Osteocyte (in vitro differentiated cells): Measurements from ENCODE around the gene KCNA3. TPM values are rescaled to one million over a fixed set of nuclear protein-coding genes. Genes with fewer than 3 reads are reported as not detected.

ENCODE experiments used
- DNase-seq: peaks from one replicate; pipeline ENCODE4 v3.0.0; 2021; ENCODE audit warnings: mixed read lengths; ENCODE audit not compliant: unreplicated experiment; ENCODE audit errors: extremely low spot score
- H3K27ac Mint-ChIP-seq: one replicate; pipeline ENCODE4 v1.8.0; 2021; ENCODE audit warnings: mild to moderate bottlenecking, mixed read lengths; ENCODE audit not compliant: unreplicated experiment
- H3K27me3 Mint-ChIP-seq: one replicate; pipeline ENCODE4 v1.8.0; 2021; ENCODE audit warnings: mixed read lengths; ENCODE audit not compliant: unreplicated experiment
- H3K36me3 Mint-ChIP-seq: one replicate; pipeline ENCODE4 v1.8.0; 2021; ENCODE audit warnings: mixed read lengths; ENCODE audit not compliant: unreplicated experiment
- H3K4me1 Mint-ChIP-seq: one replicate; pipeline ENCODE4 v1.8.0; 2021; ENCODE audit warnings: mixed read lengths; ENCODE audit not compliant: unreplicated experiment
- H3K4me3 Mint-ChIP-seq: one replicate; pipeline ENCODE4 v1.8.0; 2021; ENCODE audit warnings: mild to moderate bottlenecking, moderate library complexity, mixed read lengths; ENCODE audit not compliant: unreplicated experiment
- H3K9me3 Mint-ChIP-seq: one replicate; pipeline ENCODE4 v1.8.0; 2021; ENCODE audit warnings: mixed read lengths; ENCODE audit not compliant: unreplicated experiment
- total RNA-seq: library from RNA; stranded (reverse); gene quantifications from 2 replicates; pipeline ENCODE4 v1.2.1, GENCODE V29; 2021
- TF ChIP-seq, protein P1 (sequence below): fragments of 200-600 bp; sonication (generic); IDR thresholded peaks from 2 replicates; pipeline ENCODE4 v1.5.0; 2021; ENCODE audit warnings: antibody characterized with exemption, mild to moderate bottlenecking, moderate library complexity

Gene KCNA3
- total RNA-seq, 1 donor from 2014 or later: not detected

DNA sequence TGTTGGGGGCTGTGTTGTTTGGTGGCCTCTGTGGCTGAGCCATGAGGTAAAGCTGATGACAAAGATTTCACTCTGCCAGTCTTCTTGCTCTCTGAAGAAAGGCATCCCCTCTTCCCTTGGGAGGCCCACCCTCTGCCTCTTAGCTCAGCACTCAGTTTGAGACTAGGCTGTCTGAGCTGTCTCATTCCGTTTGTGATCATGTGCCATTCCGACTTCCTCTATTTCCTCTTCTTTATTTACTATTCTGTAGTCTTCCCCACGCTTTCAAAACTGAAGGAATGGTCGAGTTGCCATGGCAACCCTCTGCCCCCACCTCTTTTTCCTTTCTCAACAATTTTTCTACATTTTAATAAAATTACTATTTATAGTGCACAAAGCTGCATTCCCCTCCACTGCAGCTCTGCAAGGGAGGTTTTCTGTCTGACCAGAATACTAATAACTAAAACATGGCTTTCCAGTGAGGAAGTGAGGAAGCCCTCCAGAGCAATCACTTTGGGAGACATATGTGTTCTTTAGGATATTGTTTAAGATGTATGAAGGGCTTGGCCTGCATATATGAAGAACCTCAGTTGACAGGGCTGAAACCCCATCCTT lies 30.8 kb downstream of the KCNA3 start:
- DNase-seq: no peak
- no peaks in the 10 kb centered on the region for H3K4me1 Mint-ChIP-seq

DNA sequence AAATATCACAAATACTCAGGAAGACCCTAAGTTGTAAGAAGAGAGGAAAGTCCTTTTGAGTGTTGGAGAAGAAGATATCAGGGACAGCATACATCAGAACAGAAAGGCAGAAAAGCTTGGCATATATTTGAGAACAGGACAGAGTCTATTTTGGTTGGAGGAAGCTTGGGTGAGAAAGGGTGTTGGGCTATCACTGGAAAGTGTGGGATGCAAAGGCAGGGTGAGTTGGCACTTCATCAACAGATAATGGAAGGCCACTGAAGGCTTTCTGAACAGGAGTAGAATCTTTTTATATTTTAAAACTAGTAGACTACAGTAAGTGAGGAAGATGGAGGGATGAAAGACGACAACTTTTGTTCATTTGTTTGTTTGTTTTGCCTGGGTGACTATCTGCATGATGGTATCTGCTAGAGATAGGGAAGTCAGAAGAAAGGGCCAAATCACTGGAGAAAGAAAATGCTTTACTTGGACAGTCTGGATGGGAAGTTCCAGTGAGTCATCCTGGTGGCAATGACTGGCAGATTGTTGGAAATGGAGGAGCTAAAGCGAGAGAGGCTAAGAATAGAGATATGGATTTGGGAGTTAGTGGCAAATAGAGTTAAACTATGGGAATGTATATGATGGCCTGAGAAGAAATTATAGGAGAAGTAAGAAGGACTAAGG lies 34.9 kb downstream of the KCNA3 start:
- H3K4me1 Mint-ChIP-seq: no peaks in the 10 kb centered on the region
- no peak for DNase-seq
- no peak overlapping the region for H3K4me3 Mint-ChIP-seq
- TF ChIP-seq, protein P1, sequence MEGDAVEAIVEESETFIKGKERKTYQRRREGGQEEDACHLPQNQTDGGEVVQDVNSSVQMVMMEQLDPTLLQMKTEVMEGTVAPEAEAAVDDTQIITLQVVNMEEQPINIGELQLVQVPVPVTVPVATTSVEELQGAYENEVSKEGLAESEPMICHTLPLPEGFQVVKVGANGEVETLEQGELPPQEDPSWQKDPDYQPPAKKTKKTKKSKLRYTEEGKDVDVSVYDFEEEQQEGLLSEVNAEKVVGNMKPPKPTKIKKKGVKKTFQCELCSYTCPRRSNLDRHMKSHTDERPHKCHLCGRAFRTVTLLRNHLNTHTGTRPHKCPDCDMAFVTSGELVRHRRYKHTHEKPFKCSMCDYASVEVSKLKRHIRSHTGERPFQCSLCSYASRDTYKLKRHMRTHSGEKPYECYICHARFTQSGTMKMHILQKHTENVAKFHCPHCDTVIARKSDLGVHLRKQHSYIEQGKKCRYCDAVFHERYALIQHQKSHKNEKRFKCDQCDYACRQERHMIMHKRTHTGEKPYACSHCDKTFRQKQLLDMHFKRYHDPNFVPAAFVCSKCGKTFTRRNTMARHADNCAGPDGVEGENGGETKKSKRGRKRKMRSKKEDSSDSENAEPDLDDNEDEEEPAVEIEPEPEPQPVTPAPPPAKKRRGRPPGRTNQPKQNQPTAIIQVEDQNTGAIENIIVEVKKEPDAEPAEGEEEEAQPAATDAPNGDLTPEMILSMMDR: no peak
- no peaks in the 10 kb centered on the region for H3K27me3 Mint-ChIP-seq
- no peaks in the 10 kb centered on the region for H3K36me3 Mint-ChIP-seq
- no peak overlapping the region for H3K27ac Mint-ChIP-seq
- no peaks in the 10 kb centered on the region for H3K9me3 Mint-ChIP-seq

More for the DNA sequence above, 30.8 kb downstream of the KCNA3 start:
- Mint-ChIP-seq H3K27ac (no peak overlapping the region), H3K9me3 (no peaks in the 10 kb centered on the region), H3K36me3 (no peaks in the 10 kb centered on the region), H3K27me3 (no peaks in the 10 kb centered on the region), H3K4me3 (no peak overlapping the region)
- TF ChIP-seq, protein P1: no peak

DNA sequence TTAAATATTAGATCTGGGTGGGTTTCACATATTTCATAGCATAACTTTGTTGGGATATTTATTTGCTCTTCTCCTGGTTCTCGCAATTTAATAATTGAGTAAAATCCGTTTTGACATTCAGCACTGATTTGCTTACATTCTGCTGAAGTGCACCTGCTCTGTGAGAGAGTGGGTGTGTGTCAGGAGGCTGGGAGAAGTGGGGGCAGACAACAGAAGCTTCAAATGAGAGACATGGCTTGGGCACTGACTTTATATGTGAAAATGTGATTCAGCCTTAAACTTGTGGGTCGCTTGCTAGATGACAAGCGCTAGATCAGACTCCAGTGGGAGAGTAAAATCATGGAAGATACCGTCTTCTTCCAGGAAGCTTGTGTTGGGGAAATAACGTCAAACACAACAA lies 36.2 kb downstream of the KCNA3 start:
- no peak overlapping the region for H3K27ac Mint-ChIP-seq
- no peaks in the 10 kb centered on the region for H3K36me3 Mint-ChIP-seq
- no peak overlapping the region for H3K4me3 Mint-ChIP-seq
- TF ChIP-seq, protein P1: no peak
- H3K9me3 Mint-ChIP-seq: no peaks in the 10 kb centered on the region
- no peaks in the 10 kb centered on the region for H3K27me3 Mint-ChIP-seq
- DNase-seq: no peak
- no peaks in the 10 kb centered on the region for H3K4me1 Mint-ChIP-seq

DNA sequence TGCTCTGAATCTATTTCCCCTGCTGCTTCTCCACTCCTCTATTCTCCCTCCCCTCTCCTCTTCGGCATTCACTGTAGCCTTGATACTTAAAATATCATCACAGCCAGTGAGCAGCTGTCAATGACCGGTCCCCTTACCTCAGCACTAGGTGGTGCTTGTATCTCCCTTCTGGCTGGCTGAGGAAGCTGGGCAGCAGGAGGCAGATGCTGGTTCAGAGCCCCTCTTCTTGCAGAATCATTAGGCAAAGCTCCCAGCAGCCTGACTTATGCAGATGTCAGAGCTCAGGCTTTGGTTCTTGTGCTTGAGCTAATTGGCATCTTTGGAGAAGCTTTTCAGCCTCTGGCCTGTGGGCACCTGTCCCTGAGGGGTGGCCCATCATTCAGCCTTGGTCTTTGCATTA lies 36.7 kb downstream of the KCNA3 start:
- Mint-ChIP-seq H3K27me3 (no peaks in the 10 kb centered on the region), H3K9me3 (no peaks in the 10 kb centered on the region), H3K4me1 (no peaks in the 10 kb centered on the region), H3K27ac (no peak overlapping the region), H3K36me3 (no peaks in the 10 kb centered on the region), H3K4me3 (no peak overlapping the region)
- TF ChIP-seq, protein P1: no peak
- DNase-seq: no peak

DNA sequence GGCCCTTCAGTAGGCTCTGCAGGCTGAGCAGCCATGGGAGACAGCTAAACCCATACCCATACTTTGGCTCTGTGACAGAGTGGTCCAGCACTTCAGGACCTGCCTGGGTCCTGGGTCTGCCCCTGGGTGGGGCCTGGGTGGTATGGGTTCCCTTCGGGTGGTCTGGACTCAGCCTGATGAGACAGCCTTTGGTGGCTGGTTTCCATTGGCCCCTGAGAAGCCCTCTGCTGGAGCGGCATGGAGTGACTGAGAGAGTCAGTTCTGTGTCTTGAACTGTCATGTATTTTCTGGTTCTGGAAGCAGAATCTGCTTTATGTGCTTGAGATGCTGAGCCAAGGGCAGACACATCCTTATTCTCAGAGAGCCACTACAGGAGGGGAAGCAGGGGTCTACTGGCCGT lies 37.3 kb downstream of the KCNA3 start:
- Mint-ChIP-seq H3K4me1 (no peaks in the 10 kb centered on the region), H3K36me3 (no peaks in the 10 kb centered on the region)
- no peak for DNase-seq

More for the DNA sequence above, 37.3 kb downstream of the KCNA3 start:
- no peaks in the 10 kb centered on the region for H3K27me3 Mint-ChIP-seq
- H3K9me3 Mint-ChIP-seq: no peaks in the 10 kb centered on the region
- no peak overlapping the region for H3K27ac Mint-ChIP-seq
- no peak overlapping the region for H3K4me3 Mint-ChIP-seq
- TF ChIP-seq, protein P1: no peak
